Adrenal gland (tissue), 12 donors: ENCODE results near the gene PEA15. TPM values are rescaled to one million over a fixed set of nuclear protein-coding genes. Genes with fewer than 3 reads are reported as not detected.

ENCODE experiments used
- DNase-seq, 7 donors: peaks; one replicate each; pipeline ENCODE4 v3.0.0-alpha.2; 2019 to 2020
- H3K27ac ChIP-seq, 5 donors: fragments of 200-600 bp; sonication (generic) in 4 of 5; 1 replicate in 3 of 5; 2 replicates in 2 of 5; pipeline versions ENCODE4 v1.5.1 to v1.8.0; 2016 to 2020; ENCODE audit warnings: mild to moderate bottlenecking in 1 of 5
- H3K27me3 ChIP-seq: fragments of 200-600 bp; 2 replicates; pipeline ENCODE4 v1.8.0; 2021
- H3K36me3 ChIP-seq, 2 donors: fragments of 200-600 bp; replicated peaks in 1 of 2; 1 replicate in 1 of 2; 2 replicates in 1 of 2; pipeline versions ENCODE4 v1.5.1 to v1.8.0; 2018 to 2022
- H3K4me1 ChIP-seq, 2 donors: fragments of 200-600 bp; replicated peaks in 1 of 2; 1 replicate in 1 of 2; 2 replicates in 1 of 2; pipeline versions ENCODE4 v1.5.1 to v1.8.0; 2018 to 2021
- H3K4me3 ChIP-seq, 4 donors: fragments of 200-600 bp; sonication (generic) in 3 of 4; one replicate each; pipeline ENCODE4 v1.5.1; 2016 to 2018
- H3K9me3 ChIP-seq, 3 donors: fragments of 200-600 bp; sonication (generic) in 1 of 3; replicated peaks in 1 of 3; 1 replicate in 2 of 3; 2 replicates in 1 of 3; pipeline versions ENCODE4 v1.5.1 to v1.8.0; 2016 to 2021
- POLR2A ChIP-seq, 2 donors: fragments of 450-650 bp; IDR thresholded peaks; one replicate each; pipeline ENCODE4 v1.6.1; 2017; ENCODE audit warnings: antibody characterized with exemption in 2 of 2, mild to moderate bottlenecking in 2 of 2, moderate library complexity in 1 of 2
- WGBS, 4 donors: extraction: QIAGEN DNeasy Blood & Tissue Kit in 2 of 4; methylation state at CpG; one replicate each; pipeline versions ENCODE4 v1.1.5 to v1.1.7; 2013 to 2017; 5-methylcytosine and 5-hydroxymethylcytosine counted together
- intact Hi-C, 2 donors: fragments of 100-400 bp; cut with DNase I; formaldehyde crosslinking; loops; one replicate each; pipeline versions ENCODE4 v1.14.1 to v1.15.0; 2022 to 2023
- polyA plus RNA-seq, 3 donors: library from polyadenylated mRNA; stranded (reverse); fragments of 200-250 nt in 2 of 3; fragments of 350-450 nt in 1 of 3; fragmentation: Illumina TruSeq in 1 of 3; extraction: RNeasy Lipid Tissue Mini Kit (QIAGEN cat#74804) in 1 of 3; gene quantifications; one replicate each; pipeline ENCODE4 v1.2.3, GENCODE V29; 2013 to 2014
- total RNA-seq, 9 donors: library from RNA; depleted of rRNA in 4 of 9; stranded (reverse); fragments of >200 nt in 4 of 9; fragments of 120-200 nt in 1 of 9; fragmentation: NEBNext Ultra II Directional in 1 of 9; extraction: Animal tissue kit (Norgen Biotek cat#: 25700) in 1 of 9; gene quantifications; one replicate each; pipeline versions ENCODE4 v1.1.0 to v1.2.4, GENCODE V29; 2013 to 2023
- TF ChIP-seq, protein P1 (sequence below), 6 experiments: fragments of 450-650 bp in 4 of 6; fragments of 200-600 bp in 2 of 6; sonication (generic) in 1 of 6; IDR thresholded peaks; 1 replicate in 5 of 6; 2 replicates in 1 of 6; pipeline versions ENCODE4 v1.5.1 to v1.8.0; 2016 to 2021; ENCODE audit warnings: antibody characterized with exemption in 6 of 6, mild to moderate bottlenecking in 2 of 6, moderate library complexity in 1 of 6
- donor health status: healthy with polysubstance abuse.
- donor health status: Bipolar disorder and iron deficiency.
- donor health status: DM: yes; HTN: yes; CAD: no.
- donor health status: DM: no; HTN: no; CAD: no.
- donor health status: DM: no; HTN: no; CAD: no.
- donor health status: DM: yes; HTN: yes; CAD: no.

PEA15 gene
- total and polyA plus RNA-seq, 12 donors: 40.6 to 445 (median 106) TPM

DNA sequence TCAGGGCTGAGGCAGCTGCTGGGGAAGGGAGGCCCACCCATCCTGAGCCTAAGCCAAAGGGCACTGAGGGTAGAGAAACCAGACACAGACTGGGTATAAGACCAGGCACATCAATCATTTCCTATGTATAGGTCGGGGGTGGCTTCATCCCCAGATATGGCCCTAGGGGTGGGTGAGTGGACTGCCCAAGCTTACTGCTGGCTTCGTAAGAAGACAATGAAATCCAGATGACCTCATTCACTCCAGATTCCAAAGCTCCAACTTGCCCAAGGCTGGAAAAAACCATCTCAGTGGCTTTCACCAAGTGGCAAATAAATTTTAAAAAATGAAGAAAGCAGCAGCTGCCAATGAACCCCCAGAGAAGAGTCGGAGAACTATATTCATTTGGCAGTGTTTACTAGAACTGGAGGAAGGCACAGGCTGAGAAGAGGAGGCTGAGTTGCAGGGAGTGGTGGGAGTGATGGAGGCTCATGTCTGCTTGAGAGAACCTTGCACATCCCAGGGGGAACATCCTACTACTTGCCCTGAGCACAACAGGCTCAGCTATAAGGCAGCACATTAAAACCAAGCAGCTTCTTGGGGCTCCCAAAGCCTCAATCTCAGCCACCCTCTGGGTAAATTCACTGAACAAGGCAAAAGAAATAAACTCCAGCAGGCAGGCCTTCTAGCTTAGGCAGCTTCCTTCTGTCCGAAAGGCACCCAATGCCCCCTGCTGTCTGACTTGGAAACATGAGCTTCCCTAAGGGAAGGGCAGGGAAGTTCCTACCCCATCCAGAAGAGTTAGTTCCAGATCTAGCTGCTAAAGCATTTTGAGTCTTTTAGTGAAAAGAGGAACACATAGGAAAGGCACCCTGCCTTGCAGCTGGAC, 14.1 kb downstream of the PEA15 start:
- no peak for TF ChIP-seq POLR2A (IDR thresholded peaks at IDR 0.05)
- TF ChIP-seq, protein P1, sequence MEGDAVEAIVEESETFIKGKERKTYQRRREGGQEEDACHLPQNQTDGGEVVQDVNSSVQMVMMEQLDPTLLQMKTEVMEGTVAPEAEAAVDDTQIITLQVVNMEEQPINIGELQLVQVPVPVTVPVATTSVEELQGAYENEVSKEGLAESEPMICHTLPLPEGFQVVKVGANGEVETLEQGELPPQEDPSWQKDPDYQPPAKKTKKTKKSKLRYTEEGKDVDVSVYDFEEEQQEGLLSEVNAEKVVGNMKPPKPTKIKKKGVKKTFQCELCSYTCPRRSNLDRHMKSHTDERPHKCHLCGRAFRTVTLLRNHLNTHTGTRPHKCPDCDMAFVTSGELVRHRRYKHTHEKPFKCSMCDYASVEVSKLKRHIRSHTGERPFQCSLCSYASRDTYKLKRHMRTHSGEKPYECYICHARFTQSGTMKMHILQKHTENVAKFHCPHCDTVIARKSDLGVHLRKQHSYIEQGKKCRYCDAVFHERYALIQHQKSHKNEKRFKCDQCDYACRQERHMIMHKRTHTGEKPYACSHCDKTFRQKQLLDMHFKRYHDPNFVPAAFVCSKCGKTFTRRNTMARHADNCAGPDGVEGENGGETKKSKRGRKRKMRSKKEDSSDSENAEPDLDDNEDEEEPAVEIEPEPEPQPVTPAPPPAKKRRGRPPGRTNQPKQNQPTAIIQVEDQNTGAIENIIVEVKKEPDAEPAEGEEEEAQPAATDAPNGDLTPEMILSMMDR (IDR thresholded peaks at IDR 0.05): peak; percentile 16 to 74 (median 60)
- DNase-seq: peak; percentile 56 to 80 (median 67)
- no peaks in the 10 kb centered on the region for H3K9me3 ChIP-seq
- no peak overlapping the region for H3K4me3 ChIP-seq
- no peaks in the 10 kb centered on the region for H3K27me3 ChIP-seq
- H3K36me3 ChIP-seq: peaks cover 0 to 95% of the 10 kb centered on the region in 2 donors
- 37 to 49% (median 45%) methylated on average over 4 of the region's 4 CpGs for WGBS, 4 donors
- H3K4me1 ChIP-seq: peaks cover 0 to 13% of the 10 kb centered on the region in 2 donors
- peak overlapping the region in 3 of 5 donors; percentile 41 to 70 (median 61) for H3K27ac ChIP-seq
- intact Hi-C loops: loop anchor here in 1 of 2 donors (2.0 kb wide), 1 partner anchor 24 kb away; no protein-coding TSS in a partner anchor

DNA sequence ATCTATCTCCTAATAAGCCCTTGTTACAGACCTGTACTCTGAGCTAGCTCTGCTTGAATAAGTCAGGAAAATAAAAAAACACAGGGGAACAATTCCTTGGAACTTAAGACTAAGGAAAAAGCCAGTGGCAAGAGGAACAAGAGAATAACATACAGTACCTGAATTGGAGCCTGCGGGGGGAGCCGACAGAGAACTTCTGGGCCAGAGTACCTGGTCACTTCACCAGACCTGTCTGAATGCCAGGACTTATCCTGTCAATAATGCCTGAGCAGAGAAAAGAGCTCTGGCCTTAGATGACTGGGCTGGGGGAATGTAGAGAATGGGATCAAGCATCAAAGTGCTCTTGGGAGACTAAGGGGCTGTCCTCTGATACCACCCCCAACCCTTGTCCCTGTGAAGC, 15.1 kb downstream of the PEA15 start:
- TF ChIP-seq, protein P1 (IDR thresholded peaks at IDR 0.05): no peak
- 80 to 88% (median 84%) methylated on average over 2 of the region's 2 CpGs for WGBS, 4 donors
- DNase-seq: no peak

DNA sequence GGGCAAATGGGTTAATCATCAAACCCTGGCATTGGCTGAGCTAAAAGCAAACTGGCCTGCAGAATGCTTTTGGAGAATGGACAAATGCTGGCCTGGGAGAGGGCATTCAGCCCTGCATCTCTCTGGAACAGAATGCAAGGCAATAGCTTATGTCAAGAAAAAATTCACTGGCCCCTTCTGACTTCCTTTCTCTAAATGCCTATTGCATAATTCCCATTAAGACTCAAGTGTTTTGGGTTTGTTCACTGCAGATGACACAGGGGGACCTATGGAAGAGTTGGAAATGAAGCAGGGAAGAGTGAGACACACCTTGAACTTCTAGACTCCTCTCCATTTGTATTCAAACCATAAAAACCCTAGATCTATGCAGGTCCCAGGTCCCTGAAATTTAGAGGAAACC, 15.9 kb downstream of the PEA15 start:
- TF ChIP-seq, protein P1 (IDR thresholded peaks at IDR 0.05): no peak
- no peak for TF ChIP-seq POLR2A (IDR thresholded peaks at IDR 0.05)
- H3K27ac ChIP-seq: no peak overlapping the region
- no peaks in the 10 kb centered on the region for H3K9me3 ChIP-seq
- peaks cover 0 to 97% of the 10 kb centered on the region in 2 donors for H3K36me3 ChIP-seq
- intact Hi-C loops: no loop called here
- no peak overlapping the region for H3K4me3 ChIP-seq
- H3K4me1 ChIP-seq: peaks cover 0 to 13% of the 10 kb centered on the region in 2 donors
- no peaks in the 10 kb centered on the region for H3K27me3 ChIP-seq
- DNase-seq: no peak

More for the DNA sequence above, 15.1 kb downstream of the PEA15 start:
- H3K4me1 ChIP-seq: peaks cover 0 to 13% of the 10 kb centered on the region in 2 donors
- H3K36me3 ChIP-seq: peaks cover 0 to 95% of the 10 kb centered on the region in 2 donors
- no peak overlapping the region for H3K4me3 ChIP-seq
- peak overlapping the region in 1 of 5 donors; percentile 61 for H3K27ac ChIP-seq
- H3K27me3 ChIP-seq: no peaks in the 10 kb centered on the region
- H3K9me3 ChIP-seq: no peaks in the 10 kb centered on the region
- intact Hi-C loops: no loop called here

DNA sequence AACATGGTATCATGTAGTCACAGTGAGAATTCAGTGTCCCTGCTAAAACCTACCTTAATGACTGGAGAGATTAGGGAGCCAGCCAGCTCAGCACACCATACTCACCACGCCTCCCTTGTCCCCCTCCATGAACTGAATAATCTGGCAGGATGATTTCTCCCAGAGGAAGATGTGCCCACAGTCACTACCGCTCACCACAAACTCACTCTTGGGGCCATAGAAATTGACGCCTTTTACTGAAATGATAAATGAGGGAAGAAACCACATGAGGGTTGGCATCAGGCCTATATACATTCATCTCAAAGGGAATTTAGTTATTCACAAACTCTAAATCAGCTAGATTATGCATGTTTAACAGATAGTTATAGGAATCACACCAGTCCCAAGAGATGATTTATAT, 17.4 kb downstream of the PEA15 start:
- DNase-seq: no peak
- Histone ChIP-seq H3K27ac (no peak overlapping the region), H3K4me3 (no peak overlapping the region), H3K36me3 (peaks cover 0 to 97% of the 10 kb centered on the region in 2 donors), H3K4me1 (peaks cover 0 to 13% of the 10 kb centered on the region in 2 donors), H3K27me3 (no peaks in the 10 kb centered on the region), H3K9me3 (no peaks in the 10 kb centered on the region)
- intact Hi-C loops: no loop called here
- WGBS, 4 donors: 85 to 89% (median 87%) methylated on average over 3 of the region's 3 CpGs
- no peak for TF ChIP-seq POLR2A (IDR thresholded peaks at IDR 0.05)
- TF ChIP-seq, protein P1 (IDR thresholded peaks at IDR 0.05): no peak
